Measurements from ENCODE around the gene OR10A5. TPM values are rescaled to one million over a fixed set of nuclear protein-coding genes. Genes with fewer than 3 reads are reported as not detected.
"Not testable (repeated sequence)": the region's sequence is repeated elsewhere in the genome, so short reads cannot be mapped to it uniquely, and the experiment has no call there.

The OR10A5 gene
- total and polyA plus RNA-seq, 7 donors = not detected

DNA sequence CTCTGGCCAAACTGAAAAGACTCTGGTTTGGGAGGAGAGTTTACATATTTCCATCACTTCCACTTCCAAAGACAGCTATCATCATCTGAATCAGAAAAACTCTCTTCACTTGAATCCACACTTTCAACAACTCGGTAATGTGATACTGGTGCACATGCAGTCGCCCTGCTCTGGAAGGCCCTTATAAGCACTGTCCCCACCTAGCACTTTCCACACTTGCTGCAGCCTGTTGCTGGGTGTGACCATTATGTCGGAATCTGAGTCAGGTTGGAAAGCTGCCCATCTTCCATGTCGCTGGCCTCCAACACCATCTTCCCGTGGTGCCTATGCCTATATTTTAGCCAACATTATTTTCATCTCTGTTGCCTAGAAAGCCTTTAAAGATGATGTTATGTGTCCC, 1.1 kb upstream of the OR10A5 start:
- intact Hi-C loops (cut with DNase I) = no loop called here
- Histone ChIP-seq H3K36me3 (no peaks in the 10 kb centered on the region), H3K27me3 (no peaks in the 10 kb centered on the region), H3K27ac (no peak overlapping the region), H3K9me3 (peaks cover 0 to 4% (median 0%) of the 10 kb centered on the region in 4 donors), H3K4me3 (no peak overlapping the region), H3K4me1 (no peaks in the 10 kb centered on the region)
- DNase-seq = no peak
- TF ChIP-seq EP300 (IDR thresholded peaks at IDR 0.05) (no peak), POLR2A (IDR thresholded peaks at IDR 0.05) (no peak), POLR2AphosphoS5 (IDR thresholded peaks at IDR 0.05) (no peak)
- TF ChIP-seq, protein P1, sequence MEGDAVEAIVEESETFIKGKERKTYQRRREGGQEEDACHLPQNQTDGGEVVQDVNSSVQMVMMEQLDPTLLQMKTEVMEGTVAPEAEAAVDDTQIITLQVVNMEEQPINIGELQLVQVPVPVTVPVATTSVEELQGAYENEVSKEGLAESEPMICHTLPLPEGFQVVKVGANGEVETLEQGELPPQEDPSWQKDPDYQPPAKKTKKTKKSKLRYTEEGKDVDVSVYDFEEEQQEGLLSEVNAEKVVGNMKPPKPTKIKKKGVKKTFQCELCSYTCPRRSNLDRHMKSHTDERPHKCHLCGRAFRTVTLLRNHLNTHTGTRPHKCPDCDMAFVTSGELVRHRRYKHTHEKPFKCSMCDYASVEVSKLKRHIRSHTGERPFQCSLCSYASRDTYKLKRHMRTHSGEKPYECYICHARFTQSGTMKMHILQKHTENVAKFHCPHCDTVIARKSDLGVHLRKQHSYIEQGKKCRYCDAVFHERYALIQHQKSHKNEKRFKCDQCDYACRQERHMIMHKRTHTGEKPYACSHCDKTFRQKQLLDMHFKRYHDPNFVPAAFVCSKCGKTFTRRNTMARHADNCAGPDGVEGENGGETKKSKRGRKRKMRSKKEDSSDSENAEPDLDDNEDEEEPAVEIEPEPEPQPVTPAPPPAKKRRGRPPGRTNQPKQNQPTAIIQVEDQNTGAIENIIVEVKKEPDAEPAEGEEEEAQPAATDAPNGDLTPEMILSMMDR (IDR thresholded peaks at IDR 0.05) = no peak
- 91 to 95% methylated on average over 5 of the region's 5 CpGs for WGBS, 2 donors

DNA sequence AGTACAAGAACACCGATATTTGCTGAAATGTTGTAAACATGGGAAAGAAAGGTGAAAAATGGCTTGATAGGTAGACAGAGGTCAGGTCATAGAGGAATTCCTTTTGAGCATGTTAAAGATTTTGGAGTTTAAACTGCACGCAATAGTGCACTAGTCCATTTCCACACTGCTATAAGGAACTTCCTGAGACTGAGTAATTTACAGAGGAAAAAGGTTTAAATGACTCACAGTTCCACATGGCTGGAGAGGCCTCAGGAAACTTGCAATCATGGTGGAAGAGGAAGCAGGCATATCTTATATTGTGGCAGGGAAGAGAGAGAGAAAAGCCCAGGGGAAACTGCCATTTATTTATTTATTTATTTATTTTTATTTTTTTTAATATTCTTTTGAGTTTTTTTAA, 5.0 kb downstream of the OR10A5 start:
- H3K9me3 ChIP-seq = peaks cover 0 to 3% (median 0%) of the 10 kb centered on the region in 4 donors
- TF ChIP-seq POLR2A (IDR thresholded peaks at IDR 0.05) = no peak
- TF ChIP-seq POLR2AphosphoS5 (IDR thresholded peaks at IDR 0.05) = no peak
- TF ChIP-seq, protein P1 (IDR thresholded peaks at IDR 0.05) = no peak
- TF ChIP-seq EP300 (IDR thresholded peaks at IDR 0.05) = no peak
- no peak overlapping the region for H3K27ac ChIP-seq
- H3K4me3 ChIP-seq = no peak overlapping the region
- H3K36me3 ChIP-seq = no peaks in the 10 kb centered on the region
- intact Hi-C loops (cut with DNase I) = no loop called here
- no peak for DNase-seq
- no peaks in the 10 kb centered on the region for H3K4me1 ChIP-seq
- H3K27me3 ChIP-seq = no peaks in the 10 kb centered on the region
- 87 to 94% methylated on average over 2 of the region's 2 CpGs for WGBS, 2 donors

DNA sequence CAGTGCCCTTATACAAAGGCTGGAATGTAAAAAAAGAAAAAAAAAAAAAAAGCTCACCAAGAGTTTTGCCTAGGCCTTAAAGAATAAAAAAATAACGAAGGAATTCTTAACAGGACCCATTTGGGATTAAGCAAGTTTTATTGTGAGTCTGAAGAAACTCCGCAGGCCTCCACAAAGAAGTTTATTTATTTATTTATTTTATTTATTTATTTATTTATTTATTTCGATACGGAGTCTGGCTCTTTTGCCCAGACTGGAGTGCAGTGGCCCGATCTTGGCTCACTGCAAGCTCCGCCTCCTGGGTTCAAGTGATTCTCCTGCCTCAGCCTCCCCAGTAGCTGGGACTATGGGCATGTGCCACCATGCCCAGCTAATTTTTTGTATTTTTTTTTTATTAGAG, 9.3 kb downstream of the OR10A5 start:
- WGBS, 2 donors = 93 to 95% methylated on average over 6 of the region's 6 CpGs
- intact Hi-C loops (cut with DNase I); DNase-seq; H3K27ac ChIP-seq; H3K27me3 ChIP-seq; H3K36me3 ChIP-seq; H3K4me3 ChIP-seq; H3K9me3 ChIP-seq: not testable (repeated sequence)
- H3K4me1 ChIP-seq = peaks cover 0 to 14% (median 8%) of the 10 kb centered on the region in 4 donors

DNA sequence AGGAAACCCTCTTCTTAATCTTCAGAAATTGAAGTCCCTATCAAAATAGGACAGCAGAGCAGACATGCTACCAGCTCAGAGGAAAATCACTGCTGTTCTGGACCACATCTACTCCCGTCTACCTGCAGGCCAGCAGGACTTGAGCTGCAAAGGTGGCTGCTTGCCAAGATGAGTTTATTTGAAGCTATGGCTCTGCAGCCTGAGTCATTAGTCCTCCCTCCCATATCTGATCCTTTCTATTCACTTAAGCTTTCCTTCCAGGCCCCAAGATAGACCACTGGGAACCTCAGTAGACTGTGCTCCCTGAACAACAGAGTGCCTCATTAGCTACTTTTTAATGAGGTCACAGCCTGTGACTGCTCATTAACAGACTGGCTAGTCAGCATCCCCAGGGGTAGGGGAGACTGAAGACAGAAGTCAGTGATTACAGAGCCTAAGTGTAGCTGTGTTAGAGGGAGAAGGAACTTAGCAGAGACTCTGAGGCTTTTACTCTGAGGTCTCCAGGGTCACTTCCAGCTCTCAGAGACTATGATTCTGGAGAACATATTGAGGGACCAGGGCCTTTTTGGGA, 10.6 kb downstream of the OR10A5 start:
- intact Hi-C loops (cut with DNase I) = no loop called here
- Histone ChIP-seq H3K4me1 (peaks cover 0 to 14% (median 8%) of the 10 kb centered on the region in 4 donors), H3K4me3 (no peak overlapping the region), H3K36me3 (no peaks in the 10 kb centered on the region), H3K27ac (no peak overlapping the region), H3K9me3 (no peaks in the 10 kb centered on the region), H3K27me3 (no peaks in the 10 kb centered on the region)
- no peak for TF ChIP-seq POLR2A (IDR thresholded peaks at IDR 0.05)
- no peak for TF ChIP-seq EP300 (IDR thresholded peaks at IDR 0.05)
- no peak for TF ChIP-seq POLR2AphosphoS5 (IDR thresholded peaks at IDR 0.05)
- TF ChIP-seq, protein P1 (IDR thresholded peaks at IDR 0.05) = no peak
- WGBS, 2 donors = 33 to 59% methylated on average over 1 of the region's 1 CpG
- DNase-seq = no peak

DNA sequence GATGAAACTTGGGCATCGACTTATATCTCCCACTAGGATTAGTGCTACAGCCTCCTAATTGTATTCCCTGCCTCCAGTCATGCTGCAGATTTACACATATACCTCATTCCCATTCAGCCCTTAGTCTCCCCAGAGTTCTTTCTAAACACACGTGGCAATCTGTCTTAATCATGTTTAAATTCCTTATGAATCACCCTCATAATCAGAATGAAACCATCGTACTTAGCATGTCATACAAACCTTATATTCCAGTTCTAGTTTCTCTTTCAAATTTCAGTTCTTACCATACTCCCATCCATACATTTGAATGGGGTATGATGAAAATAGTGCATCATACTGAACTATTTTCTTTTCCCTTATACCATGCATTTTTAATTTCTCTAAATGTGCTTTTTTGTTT, 11.4 kb downstream of the OR10A5 start:
- DNase-seq = no peak
- Histone ChIP-seq H3K4me3 (no peak overlapping the region), H3K27ac (no peak overlapping the region), H3K4me1 (peaks cover 0 to 14% (median 8%) of the 10 kb centered on the region in 4 donors), H3K27me3 (no peaks in the 10 kb centered on the region), H3K36me3 (no peaks in the 10 kb centered on the region), H3K9me3 (no peaks in the 10 kb centered on the region)
- no peak for TF ChIP-seq POLR2A (IDR thresholded peaks at IDR 0.05)
- intact Hi-C loops (cut with DNase I) = no loop called here
- WGBS, 2 donors = 40 to 61% methylated on average over 3 of the region's 3 CpGs

DNA sequence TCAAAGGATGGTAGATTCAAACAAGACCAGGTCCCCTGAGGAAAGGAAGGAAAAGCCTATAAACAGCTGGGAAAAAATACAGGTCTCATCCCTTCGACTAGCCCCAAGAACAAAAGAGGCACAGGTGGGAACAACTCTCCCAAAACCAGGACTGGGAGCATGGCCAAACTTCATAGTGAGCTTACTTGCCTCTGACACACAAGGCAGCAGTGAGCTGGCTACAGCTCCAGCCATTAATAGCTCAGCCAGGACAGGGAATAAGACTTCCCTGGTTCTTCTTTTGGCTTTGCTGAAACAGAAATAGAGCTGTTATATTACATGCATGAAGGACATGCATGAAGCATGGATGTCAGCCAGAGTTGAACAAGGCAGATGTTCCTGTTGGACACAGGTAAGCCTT, 17.5 kb downstream of the OR10A5 start, which contains the start of gene OR10A2:
Gene OR10A2, plus strand, starts transcription at position 97 of the 400 bp plus-strand sequence. CDS start 6,698 bp downstream, outside the sequence.
- Histone ChIP-seq H3K36me3 (no peaks in the 10 kb centered on the region), H3K27me3 (no peaks in the 10 kb centered on the region), H3K27ac (no peak within 1 kb of the TSS), H3K4me1 (no peaks in the 10 kb centered on the region), H3K4me3 (no peak within 1 kb of the TSS), H3K9me3 (no peaks in the 10 kb centered on the region)
- DNase-seq = no peak
- 64 to 74% methylated on average over 1 of the region's 1 CpG for WGBS, 2 donors
- TF ChIP-seq, protein P1 (IDR thresholded peaks at IDR 0.05) = no peak
- no peak for TF ChIP-seq EP300 (IDR thresholded peaks at IDR 0.05)
- TF ChIP-seq POLR2A (IDR thresholded peaks at IDR 0.05) = no peak
- TF ChIP-seq POLR2AphosphoS5 (IDR thresholded peaks at IDR 0.05) = no peak
- intact Hi-C loops (cut with DNase I) = no loop called here

All from sigmoid colon (tissue), 7 donors.